GM12891 (cell line): ENCODE results near the gene GCNT2.
"Not testable (repeated sequence)": the region's sequence is repeated elsewhere in the genome, so short reads cannot be mapped to it uniquely, and the experiment has no call there.

Experiments used
- DNase-seq: peaks from one replicate; pipeline ENCODE4 v3.0.0; 2011; ENCODE audit warnings: low spot score; ENCODE audit not compliant: insufficient read length
- FAIRE-seq: peaks from 2 replicates; lab custom pipeline; 2011; peaks lifted over from hg19 to GRCh38; lab: Jason Lieb, UNC
- PAX5 ChIP-seq: IDR thresholded peaks from 2 replicates; pipeline ENCODE4 v1.6.1; 2011; ENCODE audit warnings: low read length, moderate library complexity, mild to moderate bottlenecking; ENCODE audit not compliant: insufficient read depth, severe bottlenecking
- POLR2A ChIP-seq: IDR thresholded peaks from 2 replicates; pipeline ENCODE4 v1.6.1; 2011; ENCODE audit warnings: low read depth, low read length, control low read depth
- POLR2AphosphoS5 ChIP-seq: IDR thresholded peaks from 2 replicates; pipeline ENCODE4 v1.6.1; 2011; ENCODE audit warnings: low read depth, low read length, control low read depth
- POU2F2 ChIP-seq: IDR thresholded peaks from 2 replicates; pipeline ENCODE4 v1.6.1; 2011; ENCODE audit warnings: low read depth, mild to moderate bottlenecking, control low read depth, low read length, moderate library complexity
- SPI1 ChIP-seq: IDR thresholded peaks from 2 replicates; pipeline ENCODE4 v1.6.1; 2011; ENCODE audit warnings: low read depth, low read length, control low read depth
- TAF1 ChIP-seq: IDR thresholded peaks from 2 replicates; pipeline ENCODE4 v1.6.1; 2011; ENCODE audit warnings: low read depth, low read length, control low read depth

Gene GCNT2

DNA sequence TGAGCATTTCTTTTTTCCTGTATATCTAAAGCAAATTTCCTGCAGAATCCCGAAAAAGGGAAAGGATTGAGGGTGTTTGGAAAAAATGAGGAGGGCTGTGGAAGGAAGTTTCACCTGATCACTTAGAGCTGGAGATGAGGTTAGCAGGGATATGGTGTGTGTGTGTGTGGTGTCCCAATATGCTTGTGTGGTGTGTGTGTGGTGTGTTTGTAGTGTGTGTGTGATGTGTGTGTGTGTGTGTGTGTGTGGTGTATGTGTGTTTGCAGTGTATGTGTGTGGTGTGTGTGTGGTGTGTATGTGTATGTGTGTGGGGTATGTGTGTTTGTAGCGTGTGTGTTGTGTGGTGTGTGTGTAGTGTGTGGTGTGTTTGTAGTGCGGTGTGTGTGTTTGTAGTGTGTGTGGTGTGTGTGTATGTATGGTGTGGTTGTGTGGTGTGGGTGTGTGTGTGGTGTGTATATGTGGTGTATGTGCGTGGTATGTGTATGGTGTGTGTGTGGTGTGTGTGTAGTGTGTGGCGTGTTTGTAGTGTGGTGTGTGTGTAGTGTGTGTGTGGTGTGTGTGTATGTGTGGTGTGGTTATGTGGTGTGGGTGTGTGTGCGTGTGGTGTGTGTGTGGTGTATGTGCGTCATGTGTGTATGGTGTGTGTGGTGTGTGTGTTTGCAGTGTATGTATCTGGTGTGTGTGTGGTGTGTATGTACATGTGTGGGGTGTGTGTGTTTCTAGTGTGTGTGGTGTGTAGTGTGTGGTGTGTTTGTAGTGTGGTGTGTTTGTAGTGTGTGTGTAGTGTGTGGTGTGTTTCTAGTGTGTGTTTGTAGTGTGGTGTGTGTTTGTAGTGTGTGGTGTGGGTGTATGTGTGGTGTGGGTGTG lies 67.6 kb downstream of the GCNT2 start:
- no peak for DNase-seq
- peak; percentile 94 for FAIRE-seq
- TF ChIP-seq PAX5 (no peak), POU2F2 (no peak), TAF1 (no peak), POLR2A (no peak), POLR2AphosphoS5 (peak; percentile 61)

DNA sequence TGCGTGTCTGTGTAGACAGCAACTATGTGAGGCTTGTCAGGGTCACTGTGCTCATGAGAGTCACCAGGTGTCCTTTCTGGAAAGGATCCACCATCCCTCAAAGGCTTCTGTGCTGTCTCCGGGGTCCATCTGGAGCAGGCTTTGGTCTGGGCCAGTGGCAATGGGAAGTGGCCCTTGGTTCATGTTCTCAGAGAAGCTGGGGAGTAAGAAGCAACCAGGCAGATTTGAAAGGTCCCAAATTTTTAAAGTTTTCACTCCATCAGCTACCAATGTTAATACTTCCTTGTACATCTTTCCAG lies 68.2 kb downstream of the GCNT2 start:
- TF ChIP-seq POLR2A (no peak), SPI1 (no peak), PAX5 (no peak), POLR2AphosphoS5 (no peak), TAF1 (no peak), POU2F2 (no peak)
- DNase-seq (no peak), FAIRE-seq (no peak)

DNA sequence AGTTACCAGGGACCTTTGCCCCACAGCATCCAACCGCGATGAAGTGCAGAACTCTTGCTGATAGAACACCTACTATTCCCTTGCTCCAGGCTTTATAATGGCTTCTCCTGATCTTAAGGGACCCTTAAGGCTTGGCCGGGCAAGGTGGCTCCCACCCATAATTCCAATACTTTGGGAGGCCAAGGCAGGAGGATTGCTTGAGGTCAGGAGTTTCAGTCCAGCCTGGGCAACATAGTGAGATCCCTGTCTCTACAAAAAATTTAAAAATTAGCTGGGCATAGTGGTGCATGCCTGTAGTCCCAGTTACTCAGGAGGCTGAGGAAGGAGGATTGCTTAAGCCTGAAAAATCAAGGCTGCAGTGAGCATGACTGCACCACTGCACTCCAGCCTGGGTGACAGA lies 68.8 kb downstream of the GCNT2 start:
- no peak for TF ChIP-seq PAX5
- no peak for TF ChIP-seq POU2F2
- no peak for TF ChIP-seq POLR2A
- no peak for FAIRE-seq
- no peak for DNase-seq

DNA sequence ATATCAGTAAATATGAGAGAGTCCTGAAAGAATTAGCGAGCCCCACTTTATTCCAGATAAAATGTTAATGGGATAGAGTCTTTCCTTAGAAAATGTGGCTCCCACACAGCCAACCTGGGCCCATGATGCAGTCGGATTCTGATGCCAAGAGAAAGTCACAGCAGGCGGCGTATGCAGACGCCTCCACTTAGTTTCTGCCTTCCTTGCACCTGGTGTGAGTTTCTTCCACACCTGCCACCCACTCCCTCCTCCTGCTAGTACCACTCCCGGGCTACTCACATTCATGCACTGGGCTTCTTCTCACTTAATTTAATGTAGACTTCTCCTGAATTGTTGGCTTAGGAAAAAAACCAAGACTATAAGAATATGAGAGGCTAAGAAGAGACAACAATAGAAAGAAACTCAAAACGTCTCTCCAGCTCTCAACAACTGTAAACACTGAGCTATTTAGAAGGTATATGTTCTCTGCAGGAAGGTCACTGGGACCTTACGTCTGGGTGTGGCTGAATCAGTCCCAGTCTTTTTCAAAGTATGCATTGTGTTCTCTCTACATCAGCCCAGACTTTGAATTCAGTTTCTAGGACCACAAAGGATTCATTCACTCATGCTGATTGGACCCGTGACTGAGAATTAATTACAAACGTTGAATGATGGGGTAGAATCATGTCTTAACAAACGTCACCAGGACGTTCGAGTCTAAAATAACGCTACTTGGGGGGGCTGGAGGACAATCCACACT lies 70.4 kb downstream of the GCNT2 start:
- TF ChIP-seq POU2F2 (no peak), POLR2AphosphoS5 (no peak)
- DNase-seq, result no peak
- FAIRE-seq, result no peak

DNA sequence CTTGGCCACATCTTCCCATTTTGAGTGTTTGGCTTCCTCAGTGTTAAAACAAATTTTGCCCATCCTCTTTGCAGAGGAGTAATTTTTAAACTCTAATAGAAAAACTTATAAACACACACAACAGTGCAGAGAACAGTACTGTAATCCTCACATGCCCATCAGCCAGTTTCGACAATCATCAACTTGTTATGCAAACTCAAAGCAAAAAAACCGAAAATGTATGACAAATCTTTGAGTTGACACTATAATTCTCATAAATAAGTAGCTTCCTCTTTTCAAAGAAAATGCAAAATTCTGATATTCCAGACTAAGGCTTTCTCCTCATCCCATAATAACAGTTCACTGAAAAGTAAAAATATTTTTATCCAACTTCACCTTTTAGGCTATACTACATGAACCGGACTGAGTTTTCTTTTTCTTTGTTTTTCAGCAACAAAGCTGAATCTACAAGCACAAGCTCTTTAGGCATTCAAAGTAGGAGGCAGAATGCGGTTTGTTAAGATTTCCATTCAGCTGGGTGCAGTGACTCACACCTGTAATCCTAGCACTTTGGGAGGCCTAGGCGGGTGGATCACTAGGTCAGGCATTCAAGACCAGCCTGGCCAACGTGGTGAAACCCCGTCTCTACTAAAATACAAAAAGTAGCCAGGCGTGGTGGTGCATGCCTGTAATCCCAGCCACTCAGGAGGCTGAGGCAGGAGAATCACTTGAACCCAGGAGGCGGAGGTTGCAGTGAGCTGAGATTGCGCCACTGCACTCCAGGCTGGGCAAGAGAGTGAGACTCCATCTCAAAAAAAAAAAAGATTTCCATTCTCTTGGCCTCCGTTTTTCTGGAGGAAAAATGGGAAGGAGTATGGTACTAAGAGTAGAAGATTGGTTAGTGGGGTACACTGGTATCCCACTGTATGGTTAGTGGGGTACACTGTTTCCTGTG lies 74.8 kb downstream of the GCNT2 start:
- DNase-seq (no peak), FAIRE-seq (peak; percentile 66)
- no peak for TF ChIP-seq TAF1
- no peak for TF ChIP-seq POU2F2
- no peak for TF ChIP-seq PAX5
- TF ChIP-seq POLR2AphosphoS5, result no peak
- TF ChIP-seq SPI1, result no peak
- no peak for TF ChIP-seq POLR2A

DNA sequence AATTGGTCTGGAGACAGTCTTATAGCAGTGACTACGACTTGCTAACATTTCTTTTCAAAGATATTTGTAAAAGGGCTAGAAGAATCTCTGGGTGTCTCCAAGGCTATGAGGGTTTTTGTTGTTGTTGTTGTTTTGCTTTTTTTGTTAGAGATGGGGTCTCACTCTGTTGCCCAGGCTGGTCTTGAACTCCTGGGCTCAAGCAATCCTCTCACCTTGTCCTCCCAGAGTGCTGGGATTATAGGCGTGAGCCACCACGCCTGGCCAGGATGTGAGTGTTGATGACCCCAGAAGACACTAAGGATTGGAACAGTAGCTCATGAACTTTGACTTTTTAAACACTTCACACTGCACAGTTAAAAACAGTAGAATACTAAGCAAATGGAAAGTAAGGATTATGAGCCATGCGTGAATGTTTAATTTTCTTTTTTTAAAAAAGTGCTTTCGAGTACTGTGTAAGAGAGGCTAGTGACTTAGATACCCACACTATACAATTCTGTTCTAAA lies 76.4 kb downstream of the GCNT2 start:
- TF ChIP-seq POLR2A, result no peak
- no peak for TF ChIP-seq POU2F2
- no peak for TF ChIP-seq PAX5
- no peak for TF ChIP-seq TAF1
- no peak for TF ChIP-seq SPI1
- no peak for TF ChIP-seq POLR2AphosphoS5
- DNase-seq (no peak), FAIRE-seq (no peak)

DNA sequence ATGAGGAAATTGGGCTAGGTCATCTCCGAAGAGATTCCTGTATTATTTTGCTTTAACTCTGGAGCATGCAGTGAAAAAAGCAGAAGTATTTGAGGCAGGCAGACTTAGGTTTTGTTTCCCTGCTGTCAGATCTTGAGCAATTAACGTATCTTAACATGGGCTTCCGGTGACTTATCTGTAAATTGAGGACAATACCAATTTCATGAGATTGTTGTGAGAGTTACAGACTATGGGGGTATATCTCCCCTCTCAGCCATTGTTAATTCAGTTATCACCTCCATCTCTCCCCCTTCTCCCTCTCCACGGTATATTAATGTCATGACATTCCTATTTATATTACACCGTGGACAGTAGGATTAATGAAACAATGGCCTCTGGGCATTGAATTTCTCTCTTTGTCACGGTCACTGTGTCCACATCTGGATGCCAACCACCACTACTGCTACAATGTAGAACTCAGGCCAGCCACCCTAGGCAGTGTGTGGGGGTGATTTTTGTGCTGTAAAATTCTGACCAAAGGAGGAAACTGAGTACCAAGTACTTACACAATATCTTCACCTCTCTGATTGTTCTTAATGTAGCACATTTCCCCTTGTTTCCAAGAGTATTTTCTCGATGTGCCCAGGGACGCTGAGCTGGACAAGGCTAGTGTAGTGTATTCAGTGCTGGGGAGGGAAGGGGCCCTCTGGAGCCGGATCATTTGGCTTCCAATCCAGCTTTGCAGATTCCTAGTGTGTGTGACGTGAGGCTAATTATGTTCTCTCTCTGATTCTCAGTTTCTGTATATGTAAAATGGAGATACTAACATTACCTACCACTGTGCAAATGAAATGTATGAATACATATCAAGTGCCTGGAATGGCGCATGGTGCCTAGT lies 77.2 kb downstream of the GCNT2 start:
- TF ChIP-seq POLR2AphosphoS5 (no peak), POU2F2 (no peak), PAX5 (no peak), SPI1 (no peak), TAF1 (no peak), POLR2A (no peak)
- DNase-seq (no peak), FAIRE-seq (peak; percentile 31)

DNA sequence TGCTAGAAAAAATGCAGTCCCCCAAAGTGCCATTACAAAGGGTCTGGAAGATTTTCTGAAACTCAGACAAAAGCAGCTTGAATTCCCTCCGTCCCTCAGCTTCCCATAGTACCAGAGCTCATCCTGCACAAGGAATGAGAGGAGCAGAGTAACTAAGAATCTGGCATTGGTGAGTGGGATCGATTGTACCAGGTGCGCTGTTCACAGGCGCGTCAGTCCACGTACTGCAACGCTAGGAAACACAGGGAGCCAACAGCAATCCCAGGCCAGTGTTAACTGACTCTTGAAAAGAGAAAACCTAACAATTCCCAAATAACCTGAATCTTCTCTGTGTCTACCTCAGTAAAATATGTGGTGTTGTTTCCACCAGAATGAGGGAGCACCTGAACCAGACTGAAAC lies 77.9 kb downstream of the GCNT2 start:
- DNase-seq (no peak), FAIRE-seq (no peak)
- no peak for TF ChIP-seq POLR2A
- no peak for TF ChIP-seq POLR2AphosphoS5
- TF ChIP-seq TAF1, result no peak
- TF ChIP-seq SPI1, result no peak
- TF ChIP-seq PAX5, result no peak
- no peak for TF ChIP-seq POU2F2

DNA sequence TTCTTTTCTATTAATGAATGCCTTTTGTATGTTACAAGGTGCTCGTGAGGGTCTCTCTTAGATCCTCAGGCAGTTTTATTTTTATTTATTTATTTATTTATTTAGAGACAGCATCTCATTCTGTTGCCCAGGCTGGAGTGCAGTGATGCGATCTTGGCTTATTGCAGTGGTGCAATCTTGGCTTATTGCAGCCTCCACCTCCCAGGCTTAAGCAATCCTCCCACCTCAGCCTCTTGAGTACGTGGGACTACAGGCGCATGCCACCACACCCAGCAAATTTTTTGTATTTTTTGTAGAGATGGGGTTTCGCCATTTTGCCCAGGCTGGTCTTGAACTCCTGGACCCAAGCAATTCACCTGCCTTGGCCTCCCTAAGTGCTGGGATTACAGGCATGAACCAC lies 79.5 kb downstream of the GCNT2 start:
- not testable (repeated sequence) for DNase-seq, FAIRE-seq

DNA sequence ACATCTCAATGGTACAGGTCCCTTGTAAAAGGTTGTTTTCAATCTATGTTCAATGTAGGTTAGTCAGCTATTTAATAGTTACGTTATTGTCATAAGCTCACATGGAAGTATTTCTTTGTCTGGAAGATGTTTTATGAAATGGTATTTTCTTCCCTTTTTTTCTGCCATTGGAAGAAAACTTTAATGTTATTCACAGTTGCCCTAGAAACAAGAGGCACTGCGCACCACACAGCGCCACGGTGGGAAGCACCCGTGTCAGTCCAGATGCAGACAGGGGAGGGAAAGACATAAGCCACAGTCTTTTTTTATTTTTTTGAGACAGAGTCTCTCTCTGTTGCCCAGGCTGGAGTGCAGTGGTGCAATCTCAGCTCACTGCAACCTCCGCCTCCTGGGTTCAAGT lies 82.1 kb downstream of the GCNT2 start:
- FAIRE-seq, result no peak
- TF ChIP-seq POLR2AphosphoS5 (no peak), SPI1 (no peak), PAX5 (no peak), POU2F2 (no peak), TAF1 (no peak), POLR2A (no peak)
- no peak for DNase-seq
